ENCODE measurements around the gene CRTC3.

Gene CRTC3

DNA sequence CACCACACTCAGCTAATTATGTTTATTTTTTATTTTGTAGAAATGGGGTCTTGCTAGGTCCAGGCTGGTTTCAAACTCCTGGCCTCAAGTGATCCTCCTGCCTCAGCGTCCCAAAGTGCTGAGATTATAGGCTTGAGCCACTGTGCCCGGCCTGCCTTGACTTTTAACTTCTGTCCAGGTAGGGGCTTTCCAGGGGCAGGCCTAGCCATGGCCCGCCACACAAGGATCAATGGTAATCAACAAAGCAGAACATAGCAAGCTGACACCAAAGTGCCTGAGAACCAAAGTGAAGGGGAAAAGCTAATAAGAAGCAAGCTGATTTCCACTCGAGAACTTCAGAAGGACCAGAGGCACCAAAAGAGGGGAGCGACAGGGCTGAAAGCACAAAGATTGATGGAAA is 9.4 kb upstream of the CRTC3 start:
- TF ChIP-seq CTCF (IDR thresholded peaks at IDR 0.05; ENCODE audit: insufficient read depth, low read depth, low read length, missing control alignments): no peak
- peak; percentile 28 for DNase-seq (ENCODE audit: low read depth)
- H3K4me3 ChIP-seq (ENCODE audit: low read depth, low read length): no peak overlapping the region

- DNase-seq (ENCODE audit: low read depth): no peak
- no peak for TF ChIP-seq CTCF (IDR thresholded peaks at IDR 0.05; ENCODE audit: insufficient read depth, low read depth, low read length, missing control alignments)
Observed at GRCh38 chr15:90523373-90523772, 6.3 kb upstream of the CRTC3 start.

DNA sequence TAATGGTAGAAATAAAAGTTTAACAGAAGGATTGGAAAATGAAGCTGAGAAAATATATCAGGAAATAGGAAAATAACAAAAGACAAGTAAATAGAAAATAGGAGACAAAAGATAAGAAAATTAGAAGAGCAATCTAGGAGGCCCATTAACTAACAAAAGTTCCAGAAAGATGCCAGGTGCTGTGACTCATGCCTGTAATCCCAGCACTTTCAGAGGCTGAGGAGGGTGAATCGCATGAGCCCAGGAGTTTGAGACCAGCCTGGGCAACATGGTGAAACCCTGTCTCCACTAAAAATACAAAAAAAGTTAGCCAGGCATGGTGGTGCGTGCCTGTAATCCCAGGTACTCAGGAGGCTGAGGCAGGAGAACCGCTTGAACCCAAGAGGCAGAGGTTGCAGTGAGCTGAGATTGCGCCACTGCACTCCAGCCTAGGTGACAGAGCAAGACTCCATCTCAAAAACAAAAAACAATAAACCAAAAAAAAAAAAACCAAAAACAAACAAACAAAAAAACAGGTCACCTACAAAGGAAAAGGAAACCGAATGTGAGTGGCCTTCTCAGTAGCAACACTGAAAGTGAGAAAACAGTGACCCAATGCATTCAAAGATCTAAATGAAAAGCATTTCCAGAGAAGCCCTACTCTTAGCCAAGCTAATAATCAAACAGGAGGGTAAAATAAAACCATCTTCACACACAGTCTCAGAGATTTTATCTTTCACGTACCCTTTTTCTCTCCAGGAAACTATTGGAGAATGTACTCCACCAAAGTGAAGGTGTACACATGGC is 5.5 kb upstream of the CRTC3 start:
- peak overlapping the region; percentile 34 for H3K4me3 ChIP-seq (ENCODE audit: low read depth, low read length)
- peak; percentile 83 for DNase-seq (ENCODE audit: low read depth)

More at GRCh38 chr15:90523373-90523772, 6.3 kb upstream of the CRTC3 start:
- H3K4me3 ChIP-seq (ENCODE audit: low read depth, low read length): no peak overlapping the region

- peak overlapping the region; percentile 72 for H3K4me3 ChIP-seq (ENCODE audit: low read depth, low read length)
- DNase-seq (ENCODE audit: low read depth): no peak
- no peak for TF ChIP-seq CTCF (IDR thresholded peaks at IDR 0.05; ENCODE audit: insufficient read depth, low read depth, low read length, missing control alignments)
Observed at GRCh38 chr15:90529011-90529370, 732 bp upstream of the CRTC3 start.

DNA sequence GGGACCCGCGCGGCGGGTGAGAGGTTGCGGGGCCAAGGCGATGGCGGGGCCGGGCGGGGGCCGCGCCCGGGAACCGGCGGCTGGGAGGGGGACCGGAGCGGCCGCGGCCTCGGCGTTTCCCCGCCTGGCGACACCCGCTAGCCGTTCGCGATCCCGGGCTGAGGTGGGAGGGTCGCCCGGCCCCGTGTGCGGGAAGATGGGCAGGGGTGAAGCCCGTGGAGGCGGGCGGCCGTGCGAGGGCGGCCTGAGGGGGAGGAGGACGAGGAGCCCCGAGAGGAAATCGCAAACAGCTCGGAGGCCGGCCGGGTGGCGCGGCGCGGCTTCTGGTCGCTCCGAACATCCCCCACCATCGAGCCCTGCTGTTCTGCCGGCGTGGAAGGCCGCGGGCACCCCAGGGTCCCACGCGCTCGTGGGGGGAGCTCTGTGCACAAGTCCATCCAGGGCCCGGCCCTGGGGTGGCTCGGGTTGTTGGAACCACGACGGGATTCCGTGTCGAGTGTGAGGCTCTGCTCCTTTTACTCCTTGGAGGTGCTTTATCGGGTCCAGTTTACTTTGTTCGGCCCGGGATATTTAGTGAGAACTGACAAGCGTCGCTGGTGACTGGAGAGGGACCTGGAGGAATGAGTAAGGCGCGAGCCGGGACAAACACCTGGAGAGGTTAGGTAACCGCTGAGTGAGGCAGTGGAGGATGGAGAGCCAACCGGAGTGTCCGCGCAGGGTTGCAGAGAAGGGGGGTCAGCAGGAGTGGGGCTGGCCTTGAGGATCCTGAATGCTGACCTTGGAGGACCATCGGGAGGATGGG is 728 bp downstream of the CRTC3 start:
- TF ChIP-seq CTCF (IDR thresholded peaks at IDR 0.05; ENCODE audit: insufficient read depth, low read depth, low read length, missing control alignments): no peak
- peak overlapping the region; percentile 81 for H3K4me3 ChIP-seq (ENCODE audit: low read depth, low read length)
- peak; percentile 66 for DNase-seq (ENCODE audit: low read depth)

- no peak for DNase-seq (ENCODE audit: low read depth)
- H3K4me3 ChIP-seq (ENCODE audit: low read depth, low read length): peak overlapping the region; percentile 81
- TF ChIP-seq CTCF (IDR thresholded peaks at IDR 0.05; ENCODE audit: insufficient read depth, low read depth, low read length, missing control alignments): no peak
Observed at GRCh38 chr15:90531147-90531546, 1.4 kb downstream of the CRTC3 start.

GRCh38 chr15:90535254-90535653 is 5.5 kb downstream of the CRTC3 start:
- H3K4me3 ChIP-seq (ENCODE audit: low read depth, low read length): no peak overlapping the region
- DNase-seq (ENCODE audit: low read depth): no peak
- no peak for TF ChIP-seq CTCF (IDR thresholded peaks at IDR 0.05; ENCODE audit: insufficient read depth, low read depth, low read length, missing control alignments)

Data from GM12865 (cell line).